Activated CD4-positive, alpha-beta T cell treated with anti-CD3 and anti-CD28 coated beads, Interleukin-2, amount 10 ng/mL, durations not matched to agents 7 days and 5 days (primary cell): ENCODE data around the gene USP33. TPM values are rescaled to one million over a fixed set of nuclear protein-coding genes. Genes with fewer than 3 reads are reported as not detected.
A peak's percentile ranks its signal among the peaks of the same experiment; 100 is the strongest.
"Not testable (repeated sequence)": the region's sequence is repeated elsewhere in the genome, so short reads cannot be mapped to it uniquely, and the experiment has no call there.

Experiments used
- CTCF ChIA-PET: fragments of 350-600 bp; sonication (Branson Sonifier 250); formaldehyde crosslinking; loops from one replicate; lab custom pipeline; 2021; ENCODE audit warnings: antibody characterized with exemption; lab: Charles Lee
- POLR2A ChIA-PET: fragments of 350-600 bp; sonication (Branson Sonifier 250); formaldehyde crosslinking; loops from one replicate; lab custom pipeline; 2021; ENCODE audit warnings: antibody characterized with exemption; lab: Charles Lee
- DNase-seq: peaks from one replicate; pipeline ENCODE4 v3.0.0-alpha.2; 2020
- H3K27ac Mint-ChIP-seq: one replicate; pipeline ENCODE4 v1.8.0; 2021; ENCODE audit warnings: mild to moderate bottlenecking, moderate library complexity, mixed read lengths
- H3K27me3 Mint-ChIP-seq: one replicate; pipeline ENCODE4 v1.8.0; 2021; ENCODE audit warnings: mixed read lengths
- H3K36me3 Mint-ChIP-seq: one replicate; pipeline ENCODE4 v1.8.0; 2021; ENCODE audit warnings: low read depth, mixed read lengths
- H3K4me1 Mint-ChIP-seq: one replicate; pipeline ENCODE4 v1.8.0; 2021; ENCODE audit warnings: mixed read lengths
- H3K4me3 Mint-ChIP-seq: one replicate; pipeline ENCODE4 v1.8.0; 2021; ENCODE audit warnings: mild to moderate bottlenecking, moderate library complexity, mixed read lengths
- H3K9me3 Mint-ChIP-seq: one replicate; pipeline ENCODE4 v1.8.0; 2021; ENCODE audit warnings: mixed read lengths
- total RNA-seq, 2 experiments: library from RNA; stranded (reverse); gene quantifications; one replicate each; pipeline ENCODE4 v1.2.3, GENCODE V29; 2021

USP33 gene
- total RNA-seq, 2 experiments from 2014 or later = 57.7 to 58.6 TPM

GRCh38 chr1:77678660-77679610 lies 80.7 kb downstream of the USP33 start:
- ChIA-PET CTCF (no interaction called here), POLR2A (no interaction called here)
- Mint-ChIP-seq H3K27ac (no peak overlapping the region), H3K27me3 (no peaks in the 10 kb centered on the region), H3K36me3 (peaks cover 10% of the 10 kb centered on the region), H3K4me3 (no peak overlapping the region), H3K9me3 (no peaks in the 10 kb centered on the region), H3K4me1 (peaks cover 42% of the 10 kb centered on the region)
- DNase-seq = no peak

GRCh38 chr1:77674807-77675206 lies 84.8 kb downstream of the USP33 start:
- H3K4me1 Mint-ChIP-seq = peaks cover 53% of the 10 kb centered on the region
- H3K27me3 Mint-ChIP-seq, H3K27ac Mint-ChIP-seq, DNase-seq, H3K9me3 Mint-ChIP-seq, POLR2A ChIA-PET, H3K36me3 Mint-ChIP-seq, H3K4me3 Mint-ChIP-seq: not testable (repeated sequence)
- CTCF ChIA-PET = interaction anchor here (2.5 kb wide), 1 partner anchor 8 kb away, joined by 11 read pairs; the partner anchor contains the start of gene ZZZ3

GRCh38 chr1:77673716-77674355 lies 85.8 kb downstream of the USP33 start:
- no peaks in the 10 kb centered on the region for H3K9me3 Mint-ChIP-seq

GRCh38 chr1:77673030-77673429 lies 86.6 kb downstream of the USP33 start:
- no peaks in the 10 kb centered on the region for H3K27me3 Mint-ChIP-seq
- CTCF ChIA-PET = interaction anchor here (2.5 kb wide), 1 partner anchor 10 kb away, joined by 11 read pairs; the partner anchor contains the start of gene ZZZ3
- H3K4me1 Mint-ChIP-seq = peaks cover 54% of the 10 kb centered on the region
- H3K27ac Mint-ChIP-seq = no peak overlapping the region
- no peak for DNase-seq
- no peaks in the 10 kb centered on the region for H3K9me3 Mint-ChIP-seq
- no peak overlapping the region for H3K4me3 Mint-ChIP-seq
- H3K36me3 Mint-ChIP-seq = peaks cover 4% of the 10 kb centered on the region
- POLR2A ChIA-PET = no interaction called here

More at GRCh38 chr1:77673716-77674355, 85.8 kb downstream of the USP33 start:
- CTCF ChIA-PET = interaction anchor here (2.5 kb wide), 1 partner anchor 9 kb away, joined by 11 read pairs; the partner anchor contains the start of gene ZZZ3
- H3K27me3 Mint-ChIP-seq = no peaks in the 10 kb centered on the region
- DNase-seq = no peak
- peaks cover 54% of the 10 kb centered on the region for H3K4me1 Mint-ChIP-seq
- H3K27ac Mint-ChIP-seq = peak overlapping the region; percentile 5
- POLR2A ChIA-PET = interaction anchor here (0.6 kb wide), 1 partner anchor 11 kb away, joined by 6 read pairs; no protein-coding TSS in a partner anchor
- peaks cover 4% of the 10 kb centered on the region for H3K36me3 Mint-ChIP-seq
- H3K4me3 Mint-ChIP-seq = no peak overlapping the region

- peaks cover 53% of the 10 kb centered on the region for H3K4me1 Mint-ChIP-seq
- no peaks in the 10 kb centered on the region for H3K27me3 Mint-ChIP-seq
- ChIA-PET POLR2A (no interaction called here), CTCF (interaction anchor here (1.4 to 2.5 kb wide), 2 partner anchors 11 to 16 kb away, joined by 3 to 11 read pairs; partner anchors contain the start of gene ZZZ3)
- no peak overlapping the region for H3K27ac Mint-ChIP-seq
- H3K9me3 Mint-ChIP-seq = no peaks in the 10 kb centered on the region
- H3K4me3 Mint-ChIP-seq = no peak overlapping the region
- no peak for DNase-seq
- H3K36me3 Mint-ChIP-seq = peaks cover 4% of the 10 kb centered on the region
Measured at GRCh38 chr1:77672374-77672773, 87.3 kb downstream of the USP33 start.

GRCh38 chr1:77671836-77672235 lies 87.8 kb downstream of the USP33 start:
- POLR2A ChIA-PET = no interaction called here

GRCh38 chr1:77670330-77670729 lies 89.3 kb downstream of the USP33 start:
- POLR2A ChIA-PET = no interaction called here
- H3K4me1 Mint-ChIP-seq = peaks cover 51% of the 10 kb centered on the region
- no peak overlapping the region for H3K4me3 Mint-ChIP-seq
- CTCF ChIA-PET = interaction anchor here (2.0 kb wide), 1 partner anchor 13 kb away, joined by 5 read pairs; no protein-coding TSS in a partner anchor
- no peaks in the 10 kb centered on the region for H3K27me3 Mint-ChIP-seq
- no peaks in the 10 kb centered on the region for H3K9me3 Mint-ChIP-seq
- H3K36me3 Mint-ChIP-seq = peaks cover 4% of the 10 kb centered on the region
- no peak overlapping the region for H3K27ac Mint-ChIP-seq
- DNase-seq = no peak

More at GRCh38 chr1:77671836-77672235, 87.8 kb downstream of the USP33 start:
- CTCF ChIA-PET = interaction anchor here (1.4 to 2.0 kb wide), 2 partner anchors 11 to 15 kb away, joined by 3 to 5 read pairs; no protein-coding TSS in a partner anchor
- no peak for DNase-seq
- Mint-ChIP-seq H3K9me3 (no peaks in the 10 kb centered on the region), H3K27me3 (no peaks in the 10 kb centered on the region), H3K4me3 (no peak overlapping the region), H3K36me3 (peaks cover 4% of the 10 kb centered on the region), H3K4me1 (peaks cover 53% of the 10 kb centered on the region), H3K27ac (no peak overlapping the region)

GRCh38 chr1:77668924-77669449 lies 90.7 kb downstream of the USP33 start:
- ChIA-PET CTCF (interaction anchor here (0.6 to 1.1 kb wide), 3 partner anchors 12 to 445 kb away, joined by 3 to 4 read pairs (median 3); partner anchors contain the start of gene ZZZ3), POLR2A (interaction anchor here (0.6 kb wide), 2 partner anchors 11 to 257 kb away, joined by 3 to 4 read pairs; no protein-coding TSS in a partner anchor)
- H3K4me3 Mint-ChIP-seq = no peak overlapping the region
- H3K4me1 Mint-ChIP-seq = peaks cover 47% of the 10 kb centered on the region
- DNase-seq = no peak
- peaks cover under 1% of the 10 kb centered on the region for H3K36me3 Mint-ChIP-seq
- no peak overlapping the region for H3K27ac Mint-ChIP-seq
- H3K27me3 Mint-ChIP-seq = no peaks in the 10 kb centered on the region
- H3K9me3 Mint-ChIP-seq = peaks cover 1% of the 10 kb centered on the region

- POLR2A ChIA-PET = no interaction called here
- H3K4me1 Mint-ChIP-seq = peaks cover 24% of the 10 kb centered on the region
- no peaks in the 10 kb centered on the region for H3K27me3 Mint-ChIP-seq
- H3K9me3 Mint-ChIP-seq = peaks cover 3% of the 10 kb centered on the region
- no peak overlapping the region for H3K4me3 Mint-ChIP-seq
- no peak overlapping the region for H3K27ac Mint-ChIP-seq
- H3K36me3 Mint-ChIP-seq = peaks cover 7% of the 10 kb centered on the region
- DNase-seq = no peak
- CTCF ChIA-PET = interaction anchor here (0.6 to 1.8 kb wide), 2 partner anchors 18 to 155 kb away, joined by 5 read pairs; no protein-coding TSS in a partner anchor
Measured at GRCh38 chr1:77664939-77665516, 94.6 kb downstream of the USP33 start.

GRCh38 chr1:77661696-77662095 lies 98.0 kb downstream of the USP33 start:
- DNase-seq = no peak
- Mint-ChIP-seq H3K27me3 (no peaks in the 10 kb centered on the region), H3K9me3 (peaks cover 3% of the 10 kb centered on the region), H3K27ac (no peak overlapping the region), H3K4me1 (peaks cover 11% of the 10 kb centered on the region), H3K4me3 (no peak overlapping the region), H3K36me3 (peaks cover 9% of the 10 kb centered on the region)
- POLR2A ChIA-PET = no interaction called here
- CTCF ChIA-PET = interaction anchor here (1.0 kb wide), 1 partner anchor 60 kb away, joined by 3 read pairs; no protein-coding TSS in a partner anchor

- CTCF ChIA-PET = no interaction called here
- H3K4me1 Mint-ChIP-seq = peaks cover 9% of the 10 kb centered on the region
Measured at GRCh38 chr1:77659879-77660593, 99.6 kb downstream of the USP33 start.

More at GRCh38 chr1:77659879-77660593, 99.6 kb downstream of the USP33 start:
- H3K27ac Mint-ChIP-seq = no peak overlapping the region
- H3K27me3 Mint-ChIP-seq = no peaks in the 10 kb centered on the region
- POLR2A ChIA-PET = interaction anchor here (0.7 kb wide), 1 partner anchor 65 kb away, joined by 3 read pairs; no protein-coding TSS in a partner anchor
- H3K9me3 Mint-ChIP-seq = peaks cover 3% of the 10 kb centered on the region
- DNase-seq = no peak
- H3K36me3 Mint-ChIP-seq = peaks cover 11% of the 10 kb centered on the region
- no peak overlapping the region for H3K4me3 Mint-ChIP-seq
